Spleen (tissue), 7 donors: Measurements from ENCODE around the gene EDN2.

Experiments
- POLR2A ChIP-seq, 3 donors: fragments of 450-650 bp; IDR thresholded peaks; one replicate each; pipeline ENCODE4 v1.5.1; 2017; ENCODE audit warnings: antibody characterized with exemption in 3 of 3, mild to moderate bottlenecking in 1 of 3
- POLR2AphosphoS5 ChIP-seq, 3 donors: sonication (generic); formaldehyde crosslinking; IDR thresholded peaks; one replicate each; pipeline ENCODE4 v1.5.1; 2017; ENCODE audit warnings: antibody characterized with exemption in 3 of 3
- TF ChIP-seq, protein P1 (sequence below), 11 experiments: fragments of 200-600 bp in 7 of 11; fragments of 450-650 bp in 4 of 11; sonication (generic) in 4 of 11; IDR thresholded peaks in 8 of 11; conservative IDR thresholded peaks in 3 of 11; 1 replicate in 7 of 11; 2 replicates in 4 of 11; pipeline versions ENCODE4 v1.4.0 to v1.8.0; 2016 to 2021; ENCODE audit warnings: antibody characterized with exemption in 11 of 11, inconsistent platforms in 4 of 11, mild to moderate bottlenecking in 1 of 11
- donor health status: DM: no; HTN: no; CAD: no; lungs with moderate emphysema.
- donor health status: DM: no; HTN: no; CAD: no.
- donor health status: DM: no; HTN: no; CAD: no.

- TF ChIP-seq, protein P1, sequence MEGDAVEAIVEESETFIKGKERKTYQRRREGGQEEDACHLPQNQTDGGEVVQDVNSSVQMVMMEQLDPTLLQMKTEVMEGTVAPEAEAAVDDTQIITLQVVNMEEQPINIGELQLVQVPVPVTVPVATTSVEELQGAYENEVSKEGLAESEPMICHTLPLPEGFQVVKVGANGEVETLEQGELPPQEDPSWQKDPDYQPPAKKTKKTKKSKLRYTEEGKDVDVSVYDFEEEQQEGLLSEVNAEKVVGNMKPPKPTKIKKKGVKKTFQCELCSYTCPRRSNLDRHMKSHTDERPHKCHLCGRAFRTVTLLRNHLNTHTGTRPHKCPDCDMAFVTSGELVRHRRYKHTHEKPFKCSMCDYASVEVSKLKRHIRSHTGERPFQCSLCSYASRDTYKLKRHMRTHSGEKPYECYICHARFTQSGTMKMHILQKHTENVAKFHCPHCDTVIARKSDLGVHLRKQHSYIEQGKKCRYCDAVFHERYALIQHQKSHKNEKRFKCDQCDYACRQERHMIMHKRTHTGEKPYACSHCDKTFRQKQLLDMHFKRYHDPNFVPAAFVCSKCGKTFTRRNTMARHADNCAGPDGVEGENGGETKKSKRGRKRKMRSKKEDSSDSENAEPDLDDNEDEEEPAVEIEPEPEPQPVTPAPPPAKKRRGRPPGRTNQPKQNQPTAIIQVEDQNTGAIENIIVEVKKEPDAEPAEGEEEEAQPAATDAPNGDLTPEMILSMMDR (IDR thresholded peaks at IDR 0.05 in 8 of 11, conservative IDR thresholded peaks at IDR 0.05 in 3 of 11), result no peak
- TF ChIP-seq POLR2A (IDR thresholded peaks at IDR 0.05) (no peak), POLR2AphosphoS5 (IDR thresholded peaks at IDR 0.05) (no peak)
Measured at GRCh38 chr1:41434748-41435449, 49.6 kb downstream of the EDN2 start.
